ENCODE data around the gene VPS26C.

Gene VPS26C

GRCh38 chr21:37195610-37196009 lies 71.5 kb downstream of the VPS26C start:
- TF ChIP-seq REST (IDR thresholded peaks at IDR 0.05; ENCODE audit: insufficient read depth in 1 of 2, low read depth in 2 of 2, low read length in 2 of 2): no peak
- no peak for TF ChIP-seq POLR2AphosphoS5 (IDR thresholded peaks at IDR 0.05; ENCODE audit: low read depth, low read length)
- no peak for TF ChIP-seq TAF1 (IDR thresholded peaks at IDR 0.05; ENCODE audit: borderline replicate concordance, insufficient read depth, low read length)
- no peak for TF ChIP-seq FOXP2 (optimal IDR thresholded peaks at IDR 0.05; ENCODE audit: borderline replicate concordance, extremely low read depth, extremely low read length, insufficient read depth)
- TF ChIP-seq SIN3A (IDR thresholded peaks at IDR 0.05; ENCODE audit: borderline replicate concordance, insufficient read depth, low read length): no peak

GRCh38 chr21:37195059-37195458 lies 72.1 kb downstream of the VPS26C start:
- TF ChIP-seq TAF1 (IDR thresholded peaks at IDR 0.05; ENCODE audit: borderline replicate concordance, insufficient read depth, low read length) (no peak), REST (IDR thresholded peaks at IDR 0.05; ENCODE audit: insufficient read depth in 1 of 2, low read depth in 2 of 2, low read length in 2 of 2) (no peak), POLR2AphosphoS5 (IDR thresholded peaks at IDR 0.05; ENCODE audit: low read depth, low read length) (no peak), SIN3A (IDR thresholded peaks at IDR 0.05; ENCODE audit: borderline replicate concordance, insufficient read depth, low read length) (no peak), FOXP2 (optimal IDR thresholded peaks at IDR 0.05; ENCODE audit: borderline replicate concordance, extremely low read depth, extremely low read length, insufficient read depth) (no peak)

DNA sequence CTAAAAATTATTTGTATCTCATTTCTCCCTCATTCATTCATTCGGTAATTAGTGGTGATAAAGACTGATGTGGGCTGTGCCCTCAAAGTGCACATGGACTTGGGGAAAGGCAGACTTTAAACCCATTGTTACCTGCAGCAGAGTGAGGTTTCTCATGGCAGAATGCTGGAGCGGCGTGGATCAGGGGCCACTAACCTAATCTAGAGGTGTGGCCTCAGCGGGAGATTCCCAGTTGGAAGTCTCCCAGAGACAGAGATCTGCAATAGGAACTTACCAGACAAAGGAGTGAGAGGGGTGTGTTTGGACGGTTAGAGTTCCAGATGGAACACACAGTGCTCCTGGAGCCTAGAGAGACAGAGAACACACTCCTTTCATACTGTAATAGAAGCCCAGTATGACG lies 73.5 kb downstream of the VPS26C start:
- TF ChIP-seq FOXP2 (optimal IDR thresholded peaks at IDR 0.05; ENCODE audit: borderline replicate concordance, extremely low read depth, extremely low read length, insufficient read depth) (no peak), SIN3A (IDR thresholded peaks at IDR 0.05; ENCODE audit: borderline replicate concordance, insufficient read depth, low read length) (no peak), REST (IDR thresholded peaks at IDR 0.05; ENCODE audit: insufficient read depth in 1 of 2, low read depth in 2 of 2, low read length in 2 of 2) (no peak), TAF1 (IDR thresholded peaks at IDR 0.05; ENCODE audit: borderline replicate concordance, insufficient read depth, low read length) (no peak), POLR2AphosphoS5 (IDR thresholded peaks at IDR 0.05; ENCODE audit: low read depth, low read length) (no peak)

GRCh38 chr21:37193006-37193405 lies 74.1 kb downstream of the VPS26C start:
- TF ChIP-seq SIN3A (IDR thresholded peaks at IDR 0.05; ENCODE audit: borderline replicate concordance, insufficient read depth, low read length): no peak
- no peak for TF ChIP-seq REST (IDR thresholded peaks at IDR 0.05; ENCODE audit: insufficient read depth in 1 of 2, low read depth in 2 of 2, low read length in 2 of 2)
- no peak for TF ChIP-seq FOXP2 (optimal IDR thresholded peaks at IDR 0.05; ENCODE audit: borderline replicate concordance, extremely low read depth, extremely low read length, insufficient read depth)
- TF ChIP-seq TAF1 (IDR thresholded peaks at IDR 0.05; ENCODE audit: borderline replicate concordance, insufficient read depth, low read length): no peak
- no peak for TF ChIP-seq POLR2AphosphoS5 (IDR thresholded peaks at IDR 0.05; ENCODE audit: low read depth, low read length)

DNA sequence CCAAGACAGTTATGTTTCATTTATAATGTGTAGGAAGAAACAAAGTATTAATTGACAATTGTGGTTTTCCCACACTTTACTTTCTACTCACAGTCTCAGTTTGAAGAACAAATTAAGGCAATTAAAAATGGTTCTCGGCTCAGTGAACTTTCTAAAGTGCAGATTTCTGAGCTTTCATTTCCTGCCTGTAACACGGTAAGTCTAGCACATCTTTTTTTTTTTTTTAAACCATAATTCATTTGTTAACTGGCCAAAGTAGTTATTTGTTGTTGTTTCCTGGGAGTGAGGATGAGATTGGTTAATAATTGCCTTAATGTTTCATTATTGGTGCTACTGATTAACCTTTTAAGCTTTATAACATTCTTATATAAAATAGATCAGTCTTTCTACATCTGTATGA lies 75.1 kb downstream of the VPS26C start:
- TF ChIP-seq SIN3A (IDR thresholded peaks at IDR 0.05; ENCODE audit: borderline replicate concordance, insufficient read depth, low read length) (no peak), FOXP2 (optimal IDR thresholded peaks at IDR 0.05; ENCODE audit: borderline replicate concordance, extremely low read depth, extremely low read length, insufficient read depth) (no peak), REST (IDR thresholded peaks at IDR 0.05; ENCODE audit: insufficient read depth in 1 of 2, low read depth in 2 of 2, low read length in 2 of 2) (no peak), POLR2AphosphoS5 (IDR thresholded peaks at IDR 0.05; ENCODE audit: low read depth, low read length) (no peak), TAF1 (IDR thresholded peaks at IDR 0.05; ENCODE audit: borderline replicate concordance, insufficient read depth, low read length) (no peak)

Measured in PFSK-1 (cell line).